ENCODE measurements around the gene KCNG1.

The KCNG1 gene

DNA sequence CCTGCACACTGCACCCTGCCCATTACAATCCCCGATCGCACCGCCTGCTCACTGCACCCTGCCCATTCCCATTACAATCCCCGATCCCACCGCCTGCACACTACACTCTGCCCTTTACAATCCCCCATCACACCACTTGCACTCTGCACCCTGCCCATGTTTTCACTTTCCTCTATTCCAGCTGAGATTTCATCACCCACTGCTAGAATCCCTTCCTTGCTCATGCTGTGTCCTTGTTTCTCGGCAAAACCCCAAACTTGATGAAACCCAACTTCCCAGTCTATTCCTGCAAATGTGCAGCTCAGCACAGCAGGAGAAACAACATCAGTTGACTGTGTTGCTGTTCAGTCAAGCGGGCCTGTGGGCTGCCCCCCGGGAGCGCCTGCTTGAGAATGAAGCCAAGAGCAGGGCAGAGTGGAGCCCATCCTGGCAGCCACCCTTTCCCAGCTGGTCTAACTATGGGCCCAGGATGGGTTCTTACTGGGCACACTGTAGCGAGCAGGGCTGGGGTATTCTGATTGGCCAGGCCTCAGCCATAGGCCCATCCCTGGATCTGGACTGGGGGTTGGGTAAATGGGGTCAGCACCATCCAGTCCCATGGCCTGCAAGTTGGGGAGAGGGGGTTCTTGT, 47.1 kb downstream of the KCNG1 start:
- no peaks in the 10 kb centered on the region for H3K9me3 ChIP-seq (ENCODE audit: control insufficient read depth in 2 of 2, low read length in 2 of 2)
- H3K4me3 ChIP-seq (ENCODE audit: low read length in 2 of 2) = no peak overlapping the region
- H3K27me3 ChIP-seq (ENCODE audit: control insufficient read depth in 2 of 2, insufficient read depth in 2 of 2, low read length in 2 of 2) = peaks cover 5 to 12% of the 10 kb centered on the region in 2 donors
- H3K4me1 ChIP-seq (ENCODE audit: control insufficient read depth in 2 of 2, insufficient read depth in 2 of 2, low read length in 2 of 2) = no peaks in the 10 kb centered on the region
- H3K9ac ChIP-seq (ENCODE audit: low read depth in 1 of 2, low read length in 2 of 2) = no peak overlapping the region
- no peak overlapping the region for H3K27ac ChIP-seq (ENCODE audit: low read depth in 2 of 2, low read length in 2 of 2)
- no peaks in the 10 kb centered on the region for H3K36me3 ChIP-seq (ENCODE audit: control insufficient read depth in 2 of 2, insufficient read depth in 2 of 2, low read length in 2 of 2)

DNA sequence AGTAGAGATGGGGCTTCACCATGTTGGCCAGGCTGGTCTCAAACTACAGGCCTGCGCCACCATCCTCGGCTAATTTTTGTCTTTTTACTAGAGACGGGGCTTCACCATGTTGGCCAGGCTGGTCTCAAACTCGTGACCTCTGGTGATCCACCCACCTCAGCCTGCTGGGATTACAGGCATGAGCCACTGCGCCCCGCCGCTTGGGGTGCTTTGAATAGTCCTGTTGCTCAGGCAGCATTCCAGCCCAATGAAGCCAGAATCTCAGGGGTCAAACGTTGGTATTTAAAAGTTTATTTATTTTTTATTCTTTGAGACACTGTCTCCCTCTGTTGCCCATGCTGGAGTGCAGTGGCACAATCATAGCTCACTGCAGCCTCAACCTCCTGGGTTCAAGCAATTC, 53.0 kb downstream of the KCNG1 start:
- no peak overlapping the region for H3K9ac ChIP-seq (ENCODE audit: low read depth in 1 of 2, low read length in 2 of 2)
- no peak overlapping the region for H3K4me3 ChIP-seq (ENCODE audit: low read length in 2 of 2)
- H3K9me3 ChIP-seq (ENCODE audit: control insufficient read depth in 2 of 2, low read length in 2 of 2) = no peaks in the 10 kb centered on the region
- H3K27ac ChIP-seq (ENCODE audit: low read depth in 2 of 2, low read length in 2 of 2) = no peak overlapping the region
- H3K27me3 ChIP-seq (ENCODE audit: control insufficient read depth in 2 of 2, insufficient read depth in 2 of 2, low read length in 2 of 2) = no peaks in the 10 kb centered on the region
- no peaks in the 10 kb centered on the region for H3K4me1 ChIP-seq (ENCODE audit: control insufficient read depth in 2 of 2, insufficient read depth in 2 of 2, low read length in 2 of 2)
- no peaks in the 10 kb centered on the region for H3K36me3 ChIP-seq (ENCODE audit: control insufficient read depth in 2 of 2, insufficient read depth in 2 of 2, low read length in 2 of 2)

DNA sequence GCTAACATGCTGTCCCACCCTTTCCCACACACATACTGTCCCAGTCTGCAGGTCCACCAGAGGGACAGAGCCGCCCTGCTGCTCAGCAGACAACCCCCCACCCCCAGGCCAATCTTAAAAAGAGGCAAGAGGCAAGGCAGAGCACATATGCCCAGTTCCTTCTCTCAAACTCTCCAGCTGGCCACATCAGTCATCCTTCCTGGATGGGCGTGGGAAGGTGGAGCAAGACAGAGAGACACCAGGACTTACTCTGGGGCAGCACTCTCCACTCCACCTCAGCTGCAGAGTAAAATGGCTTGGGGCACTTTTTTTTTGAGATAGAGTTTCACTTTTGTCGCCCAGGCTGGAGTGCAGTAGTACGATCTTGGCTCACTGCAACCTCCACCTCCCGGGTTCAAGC, 53.5 kb downstream of the KCNG1 start:
- H3K4me3 ChIP-seq (ENCODE audit: low read length in 2 of 2) = no peak overlapping the region
- no peaks in the 10 kb centered on the region for H3K36me3 ChIP-seq (ENCODE audit: control insufficient read depth in 2 of 2, insufficient read depth in 2 of 2, low read length in 2 of 2)
- H3K9me3 ChIP-seq (ENCODE audit: control insufficient read depth in 2 of 2, low read length in 2 of 2) = no peaks in the 10 kb centered on the region
- H3K9ac ChIP-seq (ENCODE audit: low read depth in 1 of 2, low read length in 2 of 2) = no peak overlapping the region
- no peaks in the 10 kb centered on the region for H3K27me3 ChIP-seq (ENCODE audit: control insufficient read depth in 2 of 2, insufficient read depth in 2 of 2, low read length in 2 of 2)
- H3K27ac ChIP-seq (ENCODE audit: low read depth in 2 of 2, low read length in 2 of 2) = no peak overlapping the region
- no peaks in the 10 kb centered on the region for H3K4me1 ChIP-seq (ENCODE audit: control insufficient read depth in 2 of 2, insufficient read depth in 2 of 2, low read length in 2 of 2)

GRCh38 chr20:50968289-50968688, 54.6 kb downstream of the KCNG1 start:
- no peaks in the 10 kb centered on the region for H3K4me1 ChIP-seq (ENCODE audit: control insufficient read depth in 2 of 2, insufficient read depth in 2 of 2, low read length in 2 of 2)
- no peak overlapping the region for H3K4me3 ChIP-seq (ENCODE audit: low read length in 2 of 2)
- no peak overlapping the region for H3K9ac ChIP-seq (ENCODE audit: low read depth in 1 of 2, low read length in 2 of 2)
- H3K9me3 ChIP-seq (ENCODE audit: control insufficient read depth in 2 of 2, low read length in 2 of 2) = no peaks in the 10 kb centered on the region
- no peaks in the 10 kb centered on the region for H3K36me3 ChIP-seq (ENCODE audit: control insufficient read depth in 2 of 2, insufficient read depth in 2 of 2, low read length in 2 of 2)
- H3K27ac ChIP-seq (ENCODE audit: low read depth in 2 of 2, low read length in 2 of 2) = no peak overlapping the region
- H3K27me3 ChIP-seq (ENCODE audit: control insufficient read depth in 2 of 2, insufficient read depth in 2 of 2, low read length in 2 of 2) = no peaks in the 10 kb centered on the region

- Histone ChIP-seq H3K9me3 (ENCODE audit: control insufficient read depth in 2 of 2, low read length in 2 of 2) (no peaks in the 10 kb centered on the region), H3K4me1 (ENCODE audit: control insufficient read depth in 2 of 2, insufficient read depth in 2 of 2, low read length in 2 of 2) (no peaks in the 10 kb centered on the region), H3K36me3 (ENCODE audit: control insufficient read depth in 2 of 2, insufficient read depth in 2 of 2, low read length in 2 of 2) (no peaks in the 10 kb centered on the region)
Measured at GRCh38 chr20:50967586-50967985, 55.3 kb downstream of the KCNG1 start.

DNA sequence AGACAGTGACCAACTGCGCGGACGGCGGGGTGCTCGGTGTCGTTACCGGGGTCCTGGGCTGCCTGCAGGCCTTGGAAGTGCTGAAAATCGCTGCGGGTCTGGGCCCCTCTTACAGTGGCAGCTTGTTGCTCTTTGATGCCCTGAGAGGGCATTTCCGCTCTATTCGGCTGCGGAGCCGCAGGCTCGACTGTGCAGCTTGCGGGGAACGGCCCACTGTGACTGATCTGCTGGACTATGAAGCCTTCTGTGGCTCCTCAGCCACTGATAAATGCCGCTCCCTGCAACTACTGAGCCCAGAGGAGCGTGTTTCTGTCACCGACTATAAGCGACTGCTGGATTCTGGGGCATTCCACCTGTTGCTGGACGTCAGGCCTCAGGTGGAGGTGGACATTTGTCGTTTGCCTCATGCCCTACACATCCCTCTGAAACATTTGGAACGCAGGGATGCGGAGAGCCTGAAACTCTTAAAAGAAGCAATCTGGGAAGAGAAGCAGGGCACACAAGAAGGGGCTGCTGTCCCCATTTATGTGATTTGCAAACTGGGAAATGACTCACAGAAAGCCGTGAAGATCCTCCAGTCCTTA, 63.3 kb downstream of the KCNG1 start:
- H3K4me3 ChIP-seq (ENCODE audit: low read length in 2 of 2) = peak overlapping the region; percentile 87 to 100
- H3K36me3 ChIP-seq (ENCODE audit: control insufficient read depth in 2 of 2, insufficient read depth in 2 of 2, low read length in 2 of 2) = peaks cover under 1 to 8% of the 10 kb centered on the region in 2 donors
- peak overlapping the region; percentile 89 to 98 for H3K9ac ChIP-seq (ENCODE audit: low read depth in 1 of 2, low read length in 2 of 2)
- no peaks in the 10 kb centered on the region for H3K27me3 ChIP-seq (ENCODE audit: control insufficient read depth in 2 of 2, insufficient read depth in 2 of 2, low read length in 2 of 2)
- H3K9me3 ChIP-seq (ENCODE audit: control insufficient read depth in 2 of 2, low read length in 2 of 2) = no peaks in the 10 kb centered on the region
- H3K4me1 ChIP-seq (ENCODE audit: control insufficient read depth in 2 of 2, insufficient read depth in 2 of 2, low read length in 2 of 2) = peaks cover 15 to 22% of the 10 kb centered on the region in 2 donors
- H3K27ac ChIP-seq (ENCODE audit: low read depth in 2 of 2, low read length in 2 of 2) = no peak overlapping the region

More at GRCh38 chr20:50967586-50967985, 55.3 kb downstream of the KCNG1 start:
- no peak overlapping the region for H3K9ac ChIP-seq (ENCODE audit: low read depth in 1 of 2, low read length in 2 of 2)
- H3K27ac ChIP-seq (ENCODE audit: low read depth in 2 of 2, low read length in 2 of 2) = no peak overlapping the region
- H3K27me3 ChIP-seq (ENCODE audit: control insufficient read depth in 2 of 2, insufficient read depth in 2 of 2, low read length in 2 of 2) = no peaks in the 10 kb centered on the region
- H3K4me3 ChIP-seq (ENCODE audit: low read length in 2 of 2) = no peak overlapping the region

DNA sequence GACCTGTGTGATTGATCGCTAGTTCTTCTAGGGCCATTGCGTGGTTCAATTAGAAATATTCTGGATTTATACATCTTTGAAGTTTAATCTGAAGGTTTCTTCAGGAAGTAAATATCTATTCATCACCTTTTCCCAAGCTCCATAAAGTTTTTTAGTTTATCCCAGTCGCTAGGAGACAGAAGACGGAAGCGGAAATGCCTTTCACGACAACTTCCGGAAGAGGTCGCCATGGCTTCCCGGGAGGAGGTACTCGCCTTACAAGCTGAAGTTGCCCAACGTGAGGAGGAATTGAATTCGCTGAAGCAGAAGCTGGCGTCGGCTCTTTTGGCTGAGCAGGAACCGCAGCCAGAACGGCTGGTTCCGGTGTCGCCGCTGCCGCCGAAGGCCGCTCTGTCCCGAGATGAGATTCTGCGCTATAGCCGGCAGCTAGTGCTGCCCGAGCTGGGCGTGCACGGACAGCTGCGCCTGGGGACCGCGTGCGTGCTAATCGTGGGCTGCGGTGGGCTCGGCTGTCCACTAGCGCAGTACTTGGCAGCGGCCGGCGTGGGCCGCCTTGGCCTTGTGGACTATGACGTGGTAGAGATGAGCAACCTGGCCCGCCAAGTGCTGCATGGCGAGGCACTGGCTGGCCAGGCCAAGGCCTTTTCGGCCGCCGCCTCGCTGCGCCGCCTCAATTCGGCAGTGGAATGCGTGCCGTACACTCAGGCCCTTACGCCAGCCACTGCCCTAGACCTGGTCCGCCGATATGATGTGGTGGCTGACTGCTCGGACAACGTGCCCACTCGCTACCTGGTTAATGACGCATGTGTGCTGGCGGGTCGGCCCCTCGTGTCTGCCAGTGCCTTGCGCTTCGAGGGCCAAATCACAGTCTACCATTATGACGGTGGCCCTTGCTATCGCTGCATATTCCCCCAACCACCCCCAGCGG, 64.0 kb downstream of the KCNG1 start, which contains the start of gene MOCS3:
Gene MOCS3, plus strand, starts transcription at position 204 of the 928 bp plus-strand sequence. Its CDS starts 25 bp downstream, at position 229.
- Histone ChIP-seq H3K27ac (ENCODE audit: low read depth in 2 of 2, low read length in 2 of 2) (peak within 1 kb of the TSS; percentile 83 to 87), H3K9ac (ENCODE audit: low read depth in 1 of 2, low read length in 2 of 2) (peak within 1 kb of the TSS; percentile 89 to 98), H3K4me3 (ENCODE audit: low read length in 2 of 2) (peak within 1 kb of the TSS; percentile 87 to 100), H3K4me1 (ENCODE audit: control insufficient read depth in 2 of 2, insufficient read depth in 2 of 2, low read length in 2 of 2) (peaks cover 15 to 22% of the 10 kb centered on the region in 2 donors), H3K27me3 (ENCODE audit: control insufficient read depth in 2 of 2, insufficient read depth in 2 of 2, low read length in 2 of 2) (no peaks in the 10 kb centered on the region), H3K36me3 (ENCODE audit: control insufficient read depth in 2 of 2, insufficient read depth in 2 of 2, low read length in 2 of 2) (peaks cover 5 to 13% of the 10 kb centered on the region in 2 donors), H3K9me3 (ENCODE audit: control insufficient read depth in 2 of 2, low read length in 2 of 2) (no peaks in the 10 kb centered on the region)

DNA sequence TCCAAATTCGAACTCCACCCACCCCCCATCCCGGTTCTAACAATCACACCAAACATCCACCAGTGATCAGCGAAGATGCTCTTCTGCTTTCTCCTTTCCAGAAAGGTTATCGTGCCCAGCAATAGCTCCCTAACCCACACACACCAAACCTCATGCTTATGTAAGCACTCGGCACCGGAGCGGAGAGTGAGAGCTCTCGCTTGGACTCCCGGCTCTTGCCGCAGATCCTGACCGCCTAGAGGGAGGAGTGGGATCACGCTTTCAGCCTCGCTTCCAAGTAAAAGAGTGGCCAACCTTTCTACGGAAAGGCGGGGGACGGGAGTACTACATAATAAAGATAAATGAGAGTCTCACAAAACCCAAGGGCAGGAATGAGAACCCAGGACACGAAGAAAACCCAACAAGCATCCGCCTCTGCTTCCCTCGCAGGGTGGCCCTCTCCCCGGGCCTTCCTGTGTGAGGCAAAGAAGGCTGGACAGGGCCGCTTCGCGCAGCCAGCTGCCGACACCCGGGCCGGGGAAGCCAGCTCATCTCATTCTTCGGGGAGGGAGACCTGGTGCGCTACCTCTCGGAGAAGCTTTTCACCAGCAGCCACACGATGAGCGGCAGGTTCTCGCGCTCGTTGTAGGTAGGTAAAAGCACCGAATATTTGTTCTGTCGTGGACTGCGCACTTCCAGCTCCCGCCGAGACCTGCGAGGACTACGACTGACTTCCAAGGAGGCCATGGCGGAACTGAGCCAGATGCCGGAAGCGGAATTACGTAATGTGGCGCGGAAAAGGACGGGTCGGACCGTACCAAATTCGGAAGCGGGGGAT, 64.9 kb downstream of the KCNG1 start, which contains the start of gene DPM1:
Gene DPM1, minus strand, starts transcription at position 735 of the 817 bp plus-strand sequence. Its CDS starts 9 bp downstream, at position 726.
- Histone ChIP-seq H3K4me1 (ENCODE audit: control insufficient read depth in 2 of 2, insufficient read depth in 2 of 2, low read length in 2 of 2) (peaks cover 15 to 22% of the 10 kb centered on the region in 2 donors), H3K27ac (ENCODE audit: low read depth in 2 of 2, low read length in 2 of 2) (peak within 1 kb of the TSS; percentile 83 to 87)

DNA sequence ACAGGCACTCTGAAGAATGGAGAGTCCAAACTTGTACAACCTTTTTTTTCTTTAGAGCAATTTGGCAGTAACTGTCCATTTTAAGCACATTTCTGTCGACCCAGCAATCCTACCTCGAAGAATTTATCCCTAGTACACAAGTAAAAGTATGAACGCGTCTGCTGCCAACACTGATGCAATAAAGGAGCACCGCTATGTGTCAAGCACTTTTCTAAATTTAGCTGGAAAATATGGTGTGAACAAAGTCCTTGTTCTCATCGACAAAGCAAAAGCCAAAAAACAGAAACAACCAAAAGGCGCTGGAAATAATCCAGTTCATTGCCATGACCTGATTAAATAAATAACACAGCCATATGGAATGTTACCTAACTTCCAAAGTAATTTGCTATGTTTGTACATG, 65.6 kb downstream of the KCNG1 start:
- H3K9ac ChIP-seq (ENCODE audit: low read depth in 1 of 2, low read length in 2 of 2) = peak overlapping the region; percentile 89 to 98
- peak overlapping the region; percentile 87 to 100 for H3K4me3 ChIP-seq (ENCODE audit: low read length in 2 of 2)
- H3K27ac ChIP-seq (ENCODE audit: low read depth in 2 of 2, low read length in 2 of 2) = no peak overlapping the region
- peaks cover 15 to 22% of the 10 kb centered on the region in 2 donors for H3K4me1 ChIP-seq (ENCODE audit: control insufficient read depth in 2 of 2, insufficient read depth in 2 of 2, low read length in 2 of 2)
- H3K36me3 ChIP-seq (ENCODE audit: control insufficient read depth in 2 of 2, insufficient read depth in 2 of 2, low read length in 2 of 2) = peaks cover 9 to 26% of the 10 kb centered on the region in 2 donors
- H3K27me3 ChIP-seq (ENCODE audit: control insufficient read depth in 2 of 2, insufficient read depth in 2 of 2, low read length in 2 of 2) = no peaks in the 10 kb centered on the region
- no peaks in the 10 kb centered on the region for H3K9me3 ChIP-seq (ENCODE audit: control insufficient read depth in 2 of 2, low read length in 2 of 2)

More for the DNA sequence above, 64.9 kb downstream of the KCNG1 start, which contains the start of gene DPM1:
- Histone ChIP-seq H3K27me3 (ENCODE audit: control insufficient read depth in 2 of 2, insufficient read depth in 2 of 2, low read length in 2 of 2) (no peaks in the 10 kb centered on the region), H3K9me3 (ENCODE audit: control insufficient read depth in 2 of 2, low read length in 2 of 2) (no peaks in the 10 kb centered on the region), H3K36me3 (ENCODE audit: control insufficient read depth in 2 of 2, insufficient read depth in 2 of 2, low read length in 2 of 2) (peaks cover 9 to 21% of the 10 kb centered on the region in 2 donors), H3K4me3 (ENCODE audit: low read length in 2 of 2) (peak within 1 kb of the TSS; percentile 87 to 100), H3K9ac (ENCODE audit: low read depth in 1 of 2, low read length in 2 of 2) (peak within 1 kb of the TSS; percentile 89 to 98)

Data from mucosa of rectum (tissue), 2 donors.